Endothelial cell (in vitro differentiated cells): ENCODE data around the gene UGT1A6. TPM values are rescaled to one million over a fixed set of nuclear protein-coding genes. Genes with fewer than 3 reads are reported as not detected.
"Not testable (repeated sequence)": the region's sequence is repeated elsewhere in the genome, so short reads cannot be mapped to it uniquely, and the experiment has no call there.

Source experiments
- DNase-seq: peaks from one replicate; pipeline ENCODE4 v3.0.0; 2021; ENCODE audit warnings: low spot score
- H3K27ac Mint-ChIP-seq: one replicate; pipeline ENCODE4 v1.8.0; 2021; ENCODE audit warnings: mixed read lengths, inconsistent platforms; ENCODE audit not compliant: unreplicated experiment
- H3K27me3 Mint-ChIP-seq: one replicate; pipeline ENCODE4 v1.8.0; 2021; ENCODE audit warnings: mild to moderate bottlenecking, moderate library complexity, mixed read lengths, inconsistent platforms; ENCODE audit not compliant: unreplicated experiment
- H3K36me3 Mint-ChIP-seq: one replicate; pipeline ENCODE4 v1.8.0; 2021; ENCODE audit warnings: mild to moderate bottlenecking, low read depth, mixed read lengths, inconsistent platforms; ENCODE audit not compliant: unreplicated experiment
- H3K4me1 Mint-ChIP-seq: one replicate; pipeline ENCODE4 v1.8.0; 2021; ENCODE audit warnings: mild to moderate bottlenecking, mixed read lengths, inconsistent platforms; ENCODE audit not compliant: unreplicated experiment
- H3K4me3 Mint-ChIP-seq: one replicate; pipeline ENCODE4 v1.8.0; 2021; ENCODE audit warnings: mild to moderate bottlenecking, mixed read lengths, inconsistent platforms; ENCODE audit not compliant: unreplicated experiment
- H3K9me3 Mint-ChIP-seq: one replicate; pipeline ENCODE4 v1.8.0; 2021; ENCODE audit warnings: mixed read lengths, inconsistent platforms; ENCODE audit not compliant: unreplicated experiment
- long read RNA-seq: library from polyadenylated mRNA; unstranded; transcript quantifications from one replicate; pipeline ENCODE4 v2.0.0, GENCODE V29; 2020; ENCODE audit not compliant: unreplicated experiment
- total RNA-seq: library from RNA; stranded (reverse); fragmentation: NEBNext Ultra II Directional; extraction: Animal tissue kit (Norgen Biotek cat#: 25700); gene quantifications from one replicate; pipeline ENCODE4 v1.2.1, GENCODE V29; 2021; ENCODE audit not compliant: unreplicated experiment
- TF ChIP-seq, protein P1 (sequence below): fragments of 200-600 bp; sonication (generic); IDR thresholded peaks from one replicate; pipeline ENCODE4 v1.5.0; 2021; ENCODE audit warnings: antibody characterized with exemption; ENCODE audit not compliant: unreplicated experiment

The UGT1A6 gene
- total RNA-seq, result not detected
- long read RNA-seq, result 0 reads

DNA sequence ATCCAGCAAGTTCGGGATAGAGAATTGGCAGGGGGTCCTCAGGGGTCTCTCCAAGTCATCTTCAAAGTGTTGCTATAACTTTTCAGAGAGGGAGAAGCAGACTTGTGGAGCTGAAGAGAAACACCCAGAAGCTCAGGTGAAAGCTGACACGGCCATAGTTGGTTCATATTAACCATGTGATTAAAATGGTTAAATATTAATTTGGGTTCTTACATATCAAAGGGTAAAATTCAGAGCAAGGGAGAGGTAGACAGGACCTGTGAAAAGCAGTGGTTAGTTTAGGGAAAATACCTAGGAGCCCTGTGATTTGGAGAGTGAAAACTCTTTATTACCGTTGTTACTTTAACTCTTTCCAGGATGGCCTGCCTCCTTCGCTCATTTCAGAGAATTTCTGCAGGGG, at the start of gene UGT1A6:
Gene UGT1A6, plus strand, starts transcription at position 243 of the 400 bp plus-strand sequence. Its CDS starts 115 bp downstream, at position 358.
- H3K36me3 Mint-ChIP-seq, result no peaks in the 10 kb centered on the region
- TF ChIP-seq, protein P1, sequence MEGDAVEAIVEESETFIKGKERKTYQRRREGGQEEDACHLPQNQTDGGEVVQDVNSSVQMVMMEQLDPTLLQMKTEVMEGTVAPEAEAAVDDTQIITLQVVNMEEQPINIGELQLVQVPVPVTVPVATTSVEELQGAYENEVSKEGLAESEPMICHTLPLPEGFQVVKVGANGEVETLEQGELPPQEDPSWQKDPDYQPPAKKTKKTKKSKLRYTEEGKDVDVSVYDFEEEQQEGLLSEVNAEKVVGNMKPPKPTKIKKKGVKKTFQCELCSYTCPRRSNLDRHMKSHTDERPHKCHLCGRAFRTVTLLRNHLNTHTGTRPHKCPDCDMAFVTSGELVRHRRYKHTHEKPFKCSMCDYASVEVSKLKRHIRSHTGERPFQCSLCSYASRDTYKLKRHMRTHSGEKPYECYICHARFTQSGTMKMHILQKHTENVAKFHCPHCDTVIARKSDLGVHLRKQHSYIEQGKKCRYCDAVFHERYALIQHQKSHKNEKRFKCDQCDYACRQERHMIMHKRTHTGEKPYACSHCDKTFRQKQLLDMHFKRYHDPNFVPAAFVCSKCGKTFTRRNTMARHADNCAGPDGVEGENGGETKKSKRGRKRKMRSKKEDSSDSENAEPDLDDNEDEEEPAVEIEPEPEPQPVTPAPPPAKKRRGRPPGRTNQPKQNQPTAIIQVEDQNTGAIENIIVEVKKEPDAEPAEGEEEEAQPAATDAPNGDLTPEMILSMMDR, result no peak
- H3K9me3 Mint-ChIP-seq, result no peaks in the 10 kb centered on the region
- H3K4me1 Mint-ChIP-seq, result peaks cover 3% of the 10 kb centered on the region
- no peak for DNase-seq
- H3K27ac Mint-ChIP-seq, result no peak within 1 kb of the TSS
- H3K27me3 Mint-ChIP-seq, result no peaks in the 10 kb centered on the region
- H3K4me3 Mint-ChIP-seq, result no peak within 1 kb of the TSS

DNA sequence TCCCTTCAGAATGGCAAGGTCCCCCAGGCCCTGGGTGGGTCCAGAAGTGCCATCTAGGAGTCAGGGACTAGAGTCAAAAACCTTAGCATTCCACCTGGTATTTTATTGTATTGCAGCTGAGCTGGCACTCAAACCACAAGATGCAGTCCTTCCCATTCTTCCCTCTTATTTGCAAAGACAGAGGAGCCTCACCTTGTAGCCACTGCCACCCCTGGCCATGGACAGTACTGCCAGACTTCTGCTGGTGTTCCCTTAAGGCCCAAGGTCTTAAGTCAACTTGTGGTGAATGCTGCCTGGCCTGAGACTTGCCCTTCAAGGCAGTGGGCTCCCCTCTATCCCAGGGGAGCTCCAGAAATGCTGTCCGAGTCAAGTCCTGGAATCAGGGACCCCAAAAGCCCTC, 49.6 kb upstream of the UGT1A6 start:
- H3K27ac Mint-ChIP-seq, result no peak overlapping the region
- no peak overlapping the region for H3K4me3 Mint-ChIP-seq
- H3K4me1 Mint-ChIP-seq, result no peaks in the 10 kb centered on the region
- TF ChIP-seq, protein P1, result no peak
- peaks cover 8% of the 10 kb centered on the region for H3K36me3 Mint-ChIP-seq
- no peak for DNase-seq
- peaks cover 2% of the 10 kb centered on the region for H3K27me3 Mint-ChIP-seq
- H3K9me3 Mint-ChIP-seq, result no peaks in the 10 kb centered on the region

DNA sequence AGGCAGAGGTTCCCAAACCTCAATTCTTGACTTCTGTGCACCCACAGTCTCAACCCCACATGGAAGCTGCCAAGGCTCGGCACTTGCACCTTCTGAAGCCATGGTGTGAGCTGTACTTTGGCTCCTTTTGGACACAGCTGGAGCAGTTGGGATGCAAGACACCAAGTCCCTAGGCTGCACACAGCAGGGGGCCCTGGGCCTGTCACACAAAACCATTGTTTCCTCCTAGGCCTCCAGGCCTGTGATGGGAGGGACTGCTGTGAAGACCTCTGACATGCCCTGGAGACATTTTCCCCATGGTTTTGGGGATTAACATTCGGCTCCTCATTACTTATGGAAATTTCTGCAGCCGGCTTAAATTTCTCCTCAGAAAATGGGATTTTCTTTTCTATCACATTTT, 46.7 kb upstream of the UGT1A6 start:
- not testable (repeated sequence) for H3K4me1 Mint-ChIP-seq, DNase-seq, H3K27ac Mint-ChIP-seq, H3K9me3 Mint-ChIP-seq, H3K27me3 Mint-ChIP-seq, H3K4me3 Mint-ChIP-seq, H3K36me3 Mint-ChIP-seq

DNA sequence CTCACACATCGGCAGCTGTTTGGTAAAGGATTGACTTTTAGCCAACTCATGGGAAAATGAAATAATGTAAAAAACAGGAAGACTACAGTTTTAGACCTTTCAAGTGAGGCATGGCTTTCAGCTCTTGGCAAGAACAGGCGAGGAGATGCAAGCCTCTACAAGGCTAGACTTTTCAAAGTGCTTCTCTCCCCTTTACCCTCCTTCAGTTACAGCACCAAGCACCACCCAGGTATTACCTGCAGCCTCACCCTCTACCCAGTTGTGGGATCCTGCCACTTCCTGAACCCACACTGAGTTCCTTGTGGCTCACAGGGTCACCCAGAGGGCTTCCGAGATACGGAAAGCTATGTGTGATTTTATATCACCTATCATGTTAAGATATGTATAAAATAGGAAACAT, 41.7 kb upstream of the UGT1A6 start:
- Mint-ChIP-seq H3K9me3 (no peaks in the 10 kb centered on the region), H3K36me3 (peaks cover 8% of the 10 kb centered on the region), H3K4me1 (no peaks in the 10 kb centered on the region), H3K4me3 (no peak overlapping the region), H3K27me3 (peaks cover 2% of the 10 kb centered on the region), H3K27ac (no peak overlapping the region)
- DNase-seq, result no peak
- TF ChIP-seq, protein P1, result no peak

DNA sequence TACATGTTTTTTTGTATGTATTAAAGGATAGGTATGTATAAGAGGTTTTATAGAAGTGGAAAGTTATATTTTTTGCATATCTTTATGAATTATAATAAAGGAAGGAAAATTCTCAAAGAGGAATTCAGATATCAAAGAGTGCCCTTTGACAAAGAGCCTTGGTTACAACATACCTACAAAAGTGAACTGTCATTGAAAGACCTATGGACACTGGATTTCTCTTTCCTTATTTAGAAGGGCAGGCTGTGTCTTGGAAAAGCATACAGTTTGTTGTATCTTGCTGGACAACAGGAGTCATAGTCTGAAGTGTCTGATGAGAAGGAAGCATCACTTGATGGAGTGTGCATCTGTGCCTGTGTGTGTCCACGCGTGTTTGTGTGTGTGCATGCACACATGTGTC, 41.3 kb upstream of the UGT1A6 start:
- Mint-ChIP-seq H3K27ac (no peak overlapping the region), H3K36me3 (peaks cover 8% of the 10 kb centered on the region), H3K4me3 (no peak overlapping the region), H3K9me3 (no peaks in the 10 kb centered on the region), H3K4me1 (no peaks in the 10 kb centered on the region), H3K27me3 (peaks cover 2% of the 10 kb centered on the region)
- no peak for DNase-seq
- TF ChIP-seq, protein P1, result no peak
